B cell (primary cell): ENCODE measurements around the gene FXR2. TPM values are rescaled to one million over a fixed set of nuclear protein-coding genes. Genes with fewer than 3 reads are reported as not detected.

ENCODE experiments used
- ATAC-seq: fragments of 200-7000 bp; cut with Tn5 transposase; one replicate; pipeline ENCODE4 v1.10.0; 2021; ENCODE audit warnings: low read depth, mild to moderate bottlenecking, moderate number of reproducible peaks, moderate library complexity
- CTCF ChIA-PET: fragments of 350-600 bp; sonication (Branson Sonifier 250); formaldehyde crosslinking; loops from one replicate; lab custom pipeline; 2021; ENCODE audit warnings: antibody characterized with exemption, inconsistent platforms; lab: Charles Lee
- POLR2A ChIA-PET: fragments of 350-600 bp; sonication (Branson Sonifier 250); formaldehyde crosslinking; loops from one replicate; lab custom pipeline; 2021; ENCODE audit warnings: antibody characterized with exemption; lab: Charles Lee
- DNase-seq: peaks from one replicate; pipeline ENCODE4 v3.0.0; 2013
- H2AFZ ChIP-seq: 2 replicates; pipeline ENCODE4 v1.6.1; 2012; ENCODE audit warnings: mild to moderate bottlenecking, low read depth, low read length; ENCODE audit not compliant: insufficient read depth, poor library complexity, severe bottlenecking
- H3K27ac ChIP-seq, 2 donors: 1 replicate in 1 of 2; 2 replicates in 1 of 2; pipeline ENCODE4 v1.5.1; 2012 to 2013; ENCODE audit warnings: low read length in 2 of 2, mild to moderate bottlenecking in 2 of 2, moderate library complexity in 1 of 2
- H3K27me3 ChIP-seq, 4 experiments: fragments of 200-600 bp in 1 of 4; sonication (generic) in 1 of 4; replicated peaks in 1 of 4; 1 replicate in 2 of 4; 2 replicates in 2 of 4; pipeline versions ENCODE4 v1.6.1 to v1.7.0; 2013 to 2016; ENCODE audit warnings: low read length in 3 of 4, mild to moderate bottlenecking in 2 of 4, mixed read lengths in 1 of 4, moderate library complexity in 1 of 4; ENCODE audit not compliant: insufficient read depth in 4 of 4, control insufficient read depth in 3 of 4; ENCODE audit errors: control extremely low read depth in 1 of 4
- H3K36me3 ChIP-seq, 2 experiments: replicated peaks in 1 of 2; 1 replicate in 1 of 2; 2 replicates in 1 of 2; pipeline versions ENCODE4 v1.6.1 to v1.7.1; 2013; ENCODE audit warnings: low read length in 1 of 2; ENCODE audit not compliant: insufficient read depth in 2 of 2, control insufficient read depth in 1 of 2; ENCODE audit errors: control extremely low read depth in 1 of 2, extremely low read depth in 1 of 2
- H3K4me1 ChIP-seq, 2 donors: fragments of 200-600 bp in 1 of 2; sonication (generic) in 1 of 2; 1 replicate in 1 of 2; 2 replicates in 1 of 2; pipeline versions ENCODE4 v1.5.1 to v1.6.1; 2013 to 2017; ENCODE audit warnings: low read length in 2 of 2; ENCODE audit not compliant: control insufficient read depth in 2 of 2, insufficient read depth in 2 of 2
- H3K4me2 ChIP-seq: replicated peaks from 2 replicates; pipeline ENCODE3; 2012; ENCODE audit warnings: mild to moderate bottlenecking, low read depth, low read length; ENCODE audit not compliant: poor library complexity, severe bottlenecking
- H3K4me3 ChIP-seq, 5 experiments: fragments of 200-600 bp in 1 of 5; sonication (generic) in 1 of 5; 1 replicate in 3 of 5; 2 replicates in 2 of 5; pipeline versions ENCODE4 v1.5.1 to v1.7.0; 2011 to 2016; ENCODE audit warnings: low read length in 4 of 5, mild to moderate bottlenecking in 4 of 5, low read depth in 2 of 5, control low read depth in 1 of 5, moderate library complexity in 1 of 5; ENCODE audit not compliant: insufficient read depth in 1 of 5; ENCODE audit errors: control extremely low read depth in 1 of 5, extremely low read depth in 1 of 5
- H3K79me2 ChIP-seq: fragments of 200-600 bp; sonication (generic); one replicate; pipeline ENCODE4 v1.6.0; 2016; ENCODE audit warnings: low read length; ENCODE audit not compliant: control insufficient read depth, insufficient read depth
- H3K9ac ChIP-seq: fragments of 200-600 bp; sonication (generic); 2 replicates; pipeline ENCODE4 v1.6.1; 2017; ENCODE audit warnings: mild to moderate bottlenecking, low read length, moderate library complexity
- H3K9me3 ChIP-seq, 3 donors: one replicate each; pipeline versions ENCODE4 v1.6.1 to v1.7.1; 2013; ENCODE audit warnings: low read length in 2 of 3; ENCODE audit not compliant: control insufficient read depth in 2 of 3, insufficient read depth in 1 of 3; ENCODE audit errors: control extremely low read depth in 1 of 3
- H4K20me1 ChIP-seq: 2 replicates; pipeline ENCODE4 v1.6.0; 2012; ENCODE audit warnings: mild to moderate bottlenecking, low read length; ENCODE audit not compliant: insufficient read depth, control insufficient read depth, poor library complexity, severe bottlenecking
- H3K27ac Mint-ChIP-seq: one replicate; pipeline ENCODE4 v1.8.0; 2021; ENCODE audit warnings: mixed read lengths
- H3K27me3 Mint-ChIP-seq: one replicate; pipeline ENCODE4 v1.8.0; 2021; ENCODE audit warnings: mixed read lengths
- H3K4me1 Mint-ChIP-seq: one replicate; pipeline ENCODE4 v1.8.0; 2021; ENCODE audit warnings: mixed read lengths
- H3K4me3 Mint-ChIP-seq: one replicate; pipeline ENCODE4 v1.8.0; 2021; ENCODE audit warnings: mixed read lengths
- H3K9me3 Mint-ChIP-seq: one replicate; pipeline ENCODE4 v1.8.0; 2022; ENCODE audit warnings: mixed read lengths; ENCODE audit not compliant: insufficient read depth
- EZH2 ChIP-seq: IDR thresholded peaks from 2 replicates; pipeline ENCODE4 v1.6.1; 2012; ENCODE audit warnings: borderline replicate concordance, low read depth, mild to moderate bottlenecking, moderate library complexity, low read length; ENCODE audit not compliant: insufficient read depth, poor library complexity, severe bottlenecking
- WGBS: methylation state at CpG from one replicate; pipeline ENCODE4 v1.1.5; 2013; ENCODE audit warnings: missing lambda C conversion rate; ENCODE audit not compliant: insufficient coverage; 5-methylcytosine and 5-hydroxymethylcytosine counted together
- intact Hi-C: fragments of 100-400 bp; cut with micrococcal nuclease; formaldehyde crosslinking; loops from one replicate; pipeline ENCODE4 v1.10.0; 2022
- polyA plus RNA-seq: library from polyadenylated mRNA; depleted of rRNA; stranded (reverse); fragments of >200 nt; gene quantifications from 2 replicates; pipeline ENCODE4 v1.2.3, GENCODE V29; 2012
- total RNA-seq, 2 donors: library from RNA; stranded (reverse); fragments of 120-200 nt in 1 of 2; gene quantifications; 1 replicate in 1 of 2; 2 replicates in 1 of 2; pipeline versions ENCODE4 v1.2.3 to v1.2.4, GENCODE V29; 2013 to 2022
- TF ChIP-seq, protein P1 (sequence below): fragments of 200-600 bp; IDR thresholded peaks from one replicate; pipeline ENCODE4 v1.8.0; 2022; ENCODE audit warnings: antibody characterized with exemption, mild to moderate bottlenecking

The FXR2 gene
- total and polyA plus RNA-seq, 2 donors (not counting 1 experiment from before 2014, with no cell fraction given), result 37.2 to 45.8 TPM

DNA sequence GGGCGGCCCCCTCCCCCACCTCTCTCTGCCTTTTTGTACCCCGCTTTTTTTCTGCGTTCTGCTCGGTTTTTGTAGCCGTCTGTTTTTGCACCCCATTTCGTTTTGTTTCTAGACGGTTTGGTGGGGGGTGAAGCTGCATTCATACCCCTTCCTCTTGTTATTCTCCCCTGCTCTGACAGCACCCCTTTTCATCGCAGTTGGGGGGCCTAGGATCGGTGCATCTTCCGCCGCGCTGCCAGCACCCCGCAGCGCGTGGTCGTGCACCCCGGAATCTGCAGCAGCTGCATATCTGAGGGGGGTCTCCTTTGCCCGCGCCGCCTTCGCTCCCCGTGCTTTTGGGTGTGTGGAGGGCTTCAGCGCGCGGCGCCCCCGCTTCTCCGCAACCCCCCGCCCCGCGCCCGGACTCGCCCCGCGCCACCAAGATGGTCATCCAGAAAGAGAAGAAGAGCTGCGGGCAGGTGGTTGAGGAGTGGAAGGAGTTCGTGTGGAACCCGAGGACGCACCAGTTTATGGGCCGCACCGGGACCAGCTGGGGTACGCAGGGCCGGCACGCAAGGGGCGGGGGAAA is 36.5 kb upstream of the FXR2 start:
- TF ChIP-seq EZH2, result no peak
- TF ChIP-seq, protein P1, sequence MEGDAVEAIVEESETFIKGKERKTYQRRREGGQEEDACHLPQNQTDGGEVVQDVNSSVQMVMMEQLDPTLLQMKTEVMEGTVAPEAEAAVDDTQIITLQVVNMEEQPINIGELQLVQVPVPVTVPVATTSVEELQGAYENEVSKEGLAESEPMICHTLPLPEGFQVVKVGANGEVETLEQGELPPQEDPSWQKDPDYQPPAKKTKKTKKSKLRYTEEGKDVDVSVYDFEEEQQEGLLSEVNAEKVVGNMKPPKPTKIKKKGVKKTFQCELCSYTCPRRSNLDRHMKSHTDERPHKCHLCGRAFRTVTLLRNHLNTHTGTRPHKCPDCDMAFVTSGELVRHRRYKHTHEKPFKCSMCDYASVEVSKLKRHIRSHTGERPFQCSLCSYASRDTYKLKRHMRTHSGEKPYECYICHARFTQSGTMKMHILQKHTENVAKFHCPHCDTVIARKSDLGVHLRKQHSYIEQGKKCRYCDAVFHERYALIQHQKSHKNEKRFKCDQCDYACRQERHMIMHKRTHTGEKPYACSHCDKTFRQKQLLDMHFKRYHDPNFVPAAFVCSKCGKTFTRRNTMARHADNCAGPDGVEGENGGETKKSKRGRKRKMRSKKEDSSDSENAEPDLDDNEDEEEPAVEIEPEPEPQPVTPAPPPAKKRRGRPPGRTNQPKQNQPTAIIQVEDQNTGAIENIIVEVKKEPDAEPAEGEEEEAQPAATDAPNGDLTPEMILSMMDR, result no peak
- peaks cover 48% of the 10 kb centered on the region for H3K27me3 Mint-ChIP-seq
- Histone ChIP-seq H2AFZ (peak overlapping the region; percentile 77), H3K4me1 (peaks cover 20 to 24% of the 10 kb centered on the region in 2 donors), H4K20me1 (no peaks in the 10 kb centered on the region), H3K4me2 (peak overlapping the region; percentile 97), H3K27ac (no peak overlapping the region), H3K4me3 (peak overlapping the region in 4 of 5 experiments; percentile 26 to 74 (median 50)), H3K36me3 (no peaks in the 10 kb centered on the region), H3K79me2 (no peaks in the 10 kb centered on the region), H3K9ac (peak overlapping the region; percentile 67), H3K27me3 (peaks cover 0 to 53% (median 29%) of the 10 kb centered on the region in 4 experiments), H3K9me3 (peaks cover 0 to 6% (median 0%) of the 10 kb centered on the region in 3 donors)
- H3K9me3 Mint-ChIP-seq, result no peaks in the 10 kb centered on the region
- DNase-seq (peak; percentile 44), ATAC-seq (no peak)
- intact Hi-C loops, result loop anchor here (2.0 kb wide), 1 partner anchor 36 kb away; the partner anchor contains the start of gene TP53
- CTCF ChIA-PET, result interaction anchor here (0.7 to 1.7 kb wide), 5 partner anchors 19 to 183 kb away, joined by 3 to 9 read pairs (median 6); partner anchors contain the start of genes FXR2 and TP53
- peak overlapping the region; percentile 91 for H3K4me3 Mint-ChIP-seq
- 2% methylated on average over 41 of the region's 45 CpGs for WGBS
- peaks cover 19% of the 10 kb centered on the region for H3K4me1 Mint-ChIP-seq
- POLR2A ChIA-PET, result interaction anchor here (0.5 to 2.2 kb wide), 5 partner anchors 35 to 842 kb away, joined by 3 to 10 read pairs (median 7); partner anchors contain the start of genes TP53 and WRAP53
- peak overlapping the region; percentile 20 for H3K27ac Mint-ChIP-seq
